ENCODE data around the gene CYP26C1.

GRCh38 chr10:93063977-93064660 lies 3.5 kb downstream of the CYP26C1 start:
- TF ChIP-seq TAF1 (IDR thresholded peaks at IDR 0.05; ENCODE audit: low read depth), result no peak
- no peak for TF ChIP-seq EP300 (conservative IDR thresholded peaks at IDR 0.05; ENCODE audit: poor library complexity, severe bottlenecking)

All from neural cell (in vitro differentiated cells).